Measurements from ENCODE around the gene RFFL. TPM values are rescaled to one million over a fixed set of nuclear protein-coding genes. Genes with fewer than 3 reads are reported as not detected.

The RFFL gene
- polyA plus RNA-seq, 2 of the 4 experiments (the other 2 are of a cell fraction) = 22.7 to 35.5 TPM

GRCh38 chr17:35086931-35087573 is 23.5 kb upstream of the RFFL start (continued):
- TF ChIP-seq RCOR1 (IDR thresholded peaks at IDR 0.05; ENCODE audit: low read depth, low read length) (no peak), ZC3H11A (IDR thresholded peaks at IDR 0.05) (no peak), E2F6 (IDR thresholded peaks at IDR 0.05; ENCODE audit: borderline replicate concordance, low read depth) (no peak), HOXA7 (CRISPR knock-in tag; IDR thresholded peaks at IDR 0.05) (0 out of 2 replicates have a peak, but pooled peaks have one; percentile 39), POLR2A (IDR thresholded peaks at IDR 0.05; ENCODE audit: low read length) (no peak), ATOH8 (CRISPR knock-in tag; IDR thresholded peaks at IDR 0.05; ENCODE audit: low read depth) (peak; percentile 61; the same call in 1 of the 2 replicates), CBX8 (IDR thresholded peaks at IDR 0.05) (no peak), SMC3 (IDR thresholded peaks at IDR 0.05) (no peak), EHF (CRISPR knock-in tag; IDR thresholded peaks at IDR 0.05) (peak; percentile 77; the same call in 1 of the 2 replicates), RAD21 (conservative IDR thresholded peaks at IDR 0.05 in 1 of 2, IDR thresholded peaks at IDR 0.05 in 1 of 2) (no peak), PHF8 (IDR thresholded peaks at IDR 0.05; ENCODE audit: borderline replicate concordance, low read depth) (no peak), HDAC2 (IDR thresholded peaks at IDR 0.05) (no peak), NPAS2 (CRISPR knock-in tag; IDR thresholded peaks at IDR 0.05; ENCODE audit: borderline replicate concordance) (no peak), ZFP36 (IDR thresholded peaks at IDR 0.05; ENCODE audit: borderline replicate concordance, partially characterized antibody) (no peak), ELK1 (IDR thresholded peaks at IDR 0.05; ENCODE audit: low read depth, low read length) (no peak), ZNF302 (CRISPR knock-in tag; IDR thresholded peaks at IDR 0.05) (no peak), KDM1A (IDR thresholded peaks at IDR 0.05; ENCODE audit: low read depth) (no peak), MYC (IDR thresholded peaks at IDR 0.05; ENCODE audit: borderline replicate concordance, low read length) (no peak), GATA3 (IDR thresholded peaks at IDR 0.05; ENCODE audit: borderline replicate concordance) (no peak), PBX3 (IDR thresholded peaks at IDR 0.05) (no peak), RARB (CRISPR knock-in tag; IDR thresholded peaks at IDR 0.05) (no peak), SREBF2 (IDR thresholded peaks at IDR 0.05) (no peak), USF2 (IDR thresholded peaks at IDR 0.05) (no peak), ESRRA (IDR thresholded peaks at IDR 0.05; ENCODE audit: borderline replicate concordance, low read length) (no peak), CHD4 (IDR thresholded peaks at IDR 0.05; ENCODE audit: borderline replicate concordance) (no peak), HMGXB4 (CRISPR knock-in tag; IDR thresholded peaks at IDR 0.05; ENCODE audit: borderline replicate concordance) (no peak), BHLHE40 (IDR thresholded peaks at IDR 0.05; ENCODE audit: low read depth, low read length) (no peak), ZSCAN20 (CRISPR knock-in tag; IDR thresholded peaks at IDR 0.05) (no peak), MAFK (IDR thresholded peaks at IDR 0.05; ENCODE audit: partially characterized antibody) (no peak), CEBPB (IDR thresholded peaks at IDR 0.05) (peak in 1 of 2 experiments; percentile 83; a peak in 2 of 4 replicates), BCL3 (IDR thresholded peaks at IDR 0.05) (no peak), FOSB (CRISPR knock-in tag; IDR thresholded peaks at IDR 0.05) (0 out of 2 replicates have a peak, but pooled peaks have one; percentile 19), RNF2 (IDR thresholded peaks at IDR 0.05; ENCODE audit: borderline replicate concordance, low read depth) (no peak), POLR2AphosphoS2 (conservative IDR thresholded peaks at IDR 0.05; ENCODE audit: low read length) (no peak), TP53 (CRISPR knock-in tag; IDR thresholded peaks at IDR 0.05) (no peak), RFX5 (IDR thresholded peaks at IDR 0.05) (no peak), CBX2 (IDR thresholded peaks at IDR 0.05; ENCODE audit: borderline replicate concordance, low read depth) (no peak), JUNB (IDR thresholded peaks at IDR 0.05) (no peak)
